Heart left ventricle (tissue), 16 donors: ENCODE data around the gene ADAT1. TPM values are rescaled to one million over a fixed set of nuclear protein-coding genes. Genes with fewer than 3 reads are reported as not detected.

Source experiments
- ATAC-seq, 4 donors: fragments of 200-7000 bp; cut with Tn5 transposase; one replicate each; pipeline ENCODE4 v1.9.1; 2020 to 2022; ENCODE audit warnings: moderate library complexity in 4 of 4, mild to moderate bottlenecking in 3 of 4, moderate number of reproducible peaks in 1 of 4
- DNase-seq, 5 donors: peaks; one replicate each; pipeline ENCODE4 v3.0.0-alpha.2; 2020
- H3K27ac ChIP-seq, 12 donors: fragments of 200-600 bp; sonication (generic) in 4 of 12; one replicate each; pipeline versions ENCODE4 v1.5.0 to v1.8.0; 2016 to 2022; ENCODE audit warnings: mild to moderate bottlenecking in 2 of 12
- H3K27me3 ChIP-seq, 9 donors: fragments of 200-600 bp; sonication (generic) in 2 of 9; one replicate each; pipeline versions ENCODE4 v1.5.1 to v1.8.0; 2016 to 2022; ENCODE audit warnings: mild to moderate bottlenecking in 3 of 9
- H3K36me3 ChIP-seq, 9 donors: fragments of 200-600 bp; sonication (generic) in 2 of 9; one replicate each; pipeline versions ENCODE4 v1.5.0 to v1.8.0; 2018 to 2022; ENCODE audit warnings: mild to moderate bottlenecking in 2 of 9
- H3K4me1 ChIP-seq, 12 donors: fragments of 200-600 bp; sonication (generic) in 4 of 12; one replicate each; pipeline versions ENCODE4 v1.5.0 to v1.8.0; 2016 to 2022; ENCODE audit warnings: mild to moderate bottlenecking in 3 of 12
- H3K4me3 ChIP-seq, 12 donors: fragments of 200-600 bp; sonication (generic) in 4 of 12; one replicate each; pipeline versions ENCODE4 v1.5.0 to v1.8.0; 2017 to 2022; ENCODE audit warnings: mild to moderate bottlenecking in 9 of 12, moderate library complexity in 4 of 12
- H3K9me3 ChIP-seq, 12 donors: fragments of 200-600 bp; sonication (generic) in 4 of 12; one replicate each; pipeline versions ENCODE4 v1.5.0 to v1.8.0; 2016 to 2022; ENCODE audit warnings: mild to moderate bottlenecking in 1 of 12
- POLR2A ChIP-seq, 2 donors: fragments of 450-650 bp; IDR thresholded peaks; one replicate each; pipeline ENCODE4 v1.6.1; 2017; ENCODE audit warnings: antibody characterized with exemption in 2 of 2, mild to moderate bottlenecking in 2 of 2, moderate library complexity in 2 of 2
- WGBS, 4 donors: extraction: QIAGEN DNeasy Blood & Tissue Kit in 2 of 4; methylation state at CpG; one replicate each; pipeline versions ENCODE4 v1.1.5 to v1.1.7; 2013 to 2018; 5-methylcytosine and 5-hydroxymethylcytosine counted together
- intact Hi-C, 10 donors: fragments of 100-400 bp; cut with DNase I; formaldehyde crosslinking; loops; one replicate each; pipeline versions ENCODE4 v1.11.1 to v1.14.2; 2022
- polyA plus RNA-seq, 2 donors: library from polyadenylated mRNA; stranded (reverse); fragments of 200-250 nt; gene quantifications; one replicate each; pipeline ENCODE4 v1.2.3, GENCODE V29; 2013
- total RNA-seq, 9 donors: library from RNA; depleted of rRNA in 2 of 9; stranded (reverse); fragments of >200 nt in 2 of 9; fragmentation: NEBNext Ultra II Directional in 3 of 9; extraction: Animal tissue kit (Norgen Biotek cat#: 25700) in 3 of 9; gene quantifications; one replicate each; pipeline versions ENCODE4 v1.1.0 to v1.2.4, GENCODE V29; 2016 to 2023
- TF ChIP-seq, protein P1 (sequence below), 12 donors: fragments of 200-600 bp; sonication (generic) in 4 of 12; IDR thresholded peaks; one replicate each; pipeline versions ENCODE4 v1.5.0 to v1.8.0; 2018 to 2022; ENCODE audit warnings: antibody characterized with exemption in 12 of 12, mild to moderate bottlenecking in 5 of 12
- donor health status: ischemic (EF 13 %, LVEDD 7.1; RV severe dilation, severe dysfunction).
- donor health status: healthy with polysubstance abuse.
- donor health status: DM: no; HTN: yes; CAD: no.
- donor health status: DM: no; HTN: no; CAD: no.
- donor health status: ischemic (EF 25% LVEDD 6.9; RV normal size, moderate dysfunction).
- donor health status: ischemic (EF 25% LVEDD 5.7; RV mildly dilated, moderate dysfunction).
- donor health status: healthy.
- donor health status: DM: yes; HTN: yes; CAD: no.
- donor health status: ischemic (EF 35%, LVEDD 5.7; RV mildly dilated, moderate dysfunction).
- donor health status: nonischemic (EF 11% LVEDD 7.7; RV severe dilation, severe dysfunction).
- donor health status: DM: yes; HTN: yes; CAD: no.
- donor health status: PGD.
- donor health status: ischemic (EF 29% LVEDD 5.4; RV normal size, mild dysfunction).
- donor health status: nonischemic (EF 23%, LVEDD 6.1; RV moderate dilation, normal function).

Gene ADAT1
- total and polyA plus RNA-seq, 11 donors = 8.0 to 37.5 (median 21.0) TPM

DNA sequence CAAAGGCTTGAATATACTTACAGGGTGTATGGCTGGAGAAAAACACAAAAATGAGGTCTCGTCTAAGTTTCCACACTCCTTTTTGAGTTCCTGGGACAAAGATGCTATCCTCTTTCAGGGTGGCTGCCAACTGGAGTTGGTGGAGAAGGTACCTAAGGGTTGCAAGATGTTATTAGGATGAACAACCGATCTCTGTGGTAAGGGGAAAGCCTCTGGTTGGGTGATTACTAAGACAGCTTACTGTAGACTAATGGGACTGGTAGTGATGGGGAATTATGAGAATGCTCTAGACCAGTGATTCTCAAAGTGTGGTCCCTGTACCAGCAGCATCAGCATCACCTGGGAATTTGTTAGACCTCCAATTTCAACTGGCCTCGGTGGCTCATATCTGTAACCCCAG is 6.0 kb downstream of the ADAT1 start:
- ATAC-seq = no peak
- H3K9me3 ChIP-seq = no peaks in the 10 kb centered on the region
- H3K4me3 ChIP-seq = no peak overlapping the region
- H3K27me3 ChIP-seq = no peaks in the 10 kb centered on the region
- no peak for DNase-seq
- H3K36me3 ChIP-seq = peaks cover 0 to 84% (median 76%) of the 10 kb centered on the region in 9 donors
- intact Hi-C loops = loop anchor here in 2 of 10 donors (5.0 to 10.0 kb wide), 2 partner anchors 142 to 145 kb away; no protein-coding TSS in a partner anchor
- TF ChIP-seq, protein P1, sequence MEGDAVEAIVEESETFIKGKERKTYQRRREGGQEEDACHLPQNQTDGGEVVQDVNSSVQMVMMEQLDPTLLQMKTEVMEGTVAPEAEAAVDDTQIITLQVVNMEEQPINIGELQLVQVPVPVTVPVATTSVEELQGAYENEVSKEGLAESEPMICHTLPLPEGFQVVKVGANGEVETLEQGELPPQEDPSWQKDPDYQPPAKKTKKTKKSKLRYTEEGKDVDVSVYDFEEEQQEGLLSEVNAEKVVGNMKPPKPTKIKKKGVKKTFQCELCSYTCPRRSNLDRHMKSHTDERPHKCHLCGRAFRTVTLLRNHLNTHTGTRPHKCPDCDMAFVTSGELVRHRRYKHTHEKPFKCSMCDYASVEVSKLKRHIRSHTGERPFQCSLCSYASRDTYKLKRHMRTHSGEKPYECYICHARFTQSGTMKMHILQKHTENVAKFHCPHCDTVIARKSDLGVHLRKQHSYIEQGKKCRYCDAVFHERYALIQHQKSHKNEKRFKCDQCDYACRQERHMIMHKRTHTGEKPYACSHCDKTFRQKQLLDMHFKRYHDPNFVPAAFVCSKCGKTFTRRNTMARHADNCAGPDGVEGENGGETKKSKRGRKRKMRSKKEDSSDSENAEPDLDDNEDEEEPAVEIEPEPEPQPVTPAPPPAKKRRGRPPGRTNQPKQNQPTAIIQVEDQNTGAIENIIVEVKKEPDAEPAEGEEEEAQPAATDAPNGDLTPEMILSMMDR (IDR thresholded peaks at IDR 0.05) = no peak
- no peak for TF ChIP-seq POLR2A (IDR thresholded peaks at IDR 0.05)
- WGBS, 4 donors = 93 to 97% (median 95%) methylated on average over 3 of the region's 3 CpGs
- H3K4me1 ChIP-seq = peaks cover 0 to 26% (median 13%) of the 10 kb centered on the region in 12 donors
- peak overlapping the region in 1 of 12 donors; percentile 61 for H3K27ac ChIP-seq

DNA sequence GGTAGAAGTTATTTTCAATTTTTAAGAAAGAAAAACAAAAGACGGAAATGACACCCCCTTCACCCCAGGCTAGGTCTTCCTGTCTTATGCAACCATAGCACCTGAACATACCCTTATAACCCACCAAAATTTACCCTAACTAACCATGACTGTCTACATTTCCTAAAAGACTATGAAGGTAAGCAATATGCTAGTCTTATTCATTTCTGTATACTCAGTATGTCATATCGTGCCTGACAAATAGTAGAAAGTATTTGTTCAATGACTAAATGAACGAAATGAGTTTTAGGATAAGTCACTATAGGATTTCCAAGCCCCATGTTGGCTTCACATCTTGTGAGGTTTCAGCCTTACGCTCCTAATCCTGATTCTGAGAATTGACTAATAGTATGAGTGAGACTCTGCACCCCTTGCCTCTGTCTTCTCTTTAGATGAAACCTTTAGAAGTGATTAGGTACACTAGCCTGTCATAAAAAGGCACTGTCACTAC is 6.5 kb downstream of the ADAT1 start:
- intact Hi-C loops = loop anchor here in 2 of 10 donors (5.0 to 10.0 kb wide), 2 partner anchors 142 to 144 kb away; no protein-coding TSS in a partner anchor
- Histone ChIP-seq H3K27me3 (no peaks in the 10 kb centered on the region), H3K27ac (peak overlapping the region in 1 of 12 donors; percentile 61), H3K4me3 (no peak overlapping the region), H3K4me1 (peaks cover 0 to 20% (median 8%) of the 10 kb centered on the region in 12 donors), H3K36me3 (peaks cover 0 to 89% (median 82%) of the 10 kb centered on the region in 9 donors), H3K9me3 (no peaks in the 10 kb centered on the region)
- DNase-seq (no peak), ATAC-seq (no peak)
- TF ChIP-seq POLR2A (IDR thresholded peaks at IDR 0.05) = no peak
- TF ChIP-seq, protein P1 (IDR thresholded peaks at IDR 0.05) = no peak
- WGBS, 4 donors = 94 to 97% (median 95%) methylated on average over 4 of the region's 4 CpGs

DNA sequence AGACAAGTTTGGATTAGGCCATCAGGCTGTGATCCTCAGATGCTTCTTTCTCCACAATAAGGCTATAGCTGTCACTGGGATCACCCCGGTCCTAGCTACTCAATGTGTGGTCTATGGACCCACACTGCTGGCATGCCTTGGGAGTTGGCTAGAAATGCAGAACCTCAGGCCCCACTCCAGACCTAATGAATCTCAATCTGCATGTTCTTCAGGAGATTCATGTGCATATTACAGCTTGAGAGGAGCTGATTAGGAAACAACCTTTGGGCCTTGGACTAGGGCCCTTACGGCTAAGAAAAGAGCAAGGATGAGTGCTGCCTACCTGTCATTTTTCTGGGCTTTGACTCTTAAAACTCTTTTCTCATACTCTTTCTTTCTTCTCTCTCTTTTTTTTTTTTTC is 7.5 kb downstream of the ADAT1 start:
- ATAC-seq (no peak), DNase-seq (no peak)
- no peak overlapping the region for H3K4me3 ChIP-seq
- H3K4me1 ChIP-seq = peaks cover 0 to 11% (median under 1%) of the 10 kb centered on the region in 12 donors
- H3K27ac ChIP-seq = peak overlapping the region in 1 of 12 donors; percentile 61
- 93 to 99% (median 97%) methylated on average over 2 of the region's 2 CpGs for WGBS, 4 donors
- no peaks in the 10 kb centered on the region for H3K9me3 ChIP-seq
- intact Hi-C loops = loop anchor here in 2 of 10 donors (5.0 to 10.0 kb wide), 2 partner anchors 141 to 143 kb away; no protein-coding TSS in a partner anchor
- TF ChIP-seq POLR2A (IDR thresholded peaks at IDR 0.05) = no peak
- no peaks in the 10 kb centered on the region for H3K27me3 ChIP-seq
- peaks cover 0 to 99% (median 91%) of the 10 kb centered on the region in 9 donors for H3K36me3 ChIP-seq

DNA sequence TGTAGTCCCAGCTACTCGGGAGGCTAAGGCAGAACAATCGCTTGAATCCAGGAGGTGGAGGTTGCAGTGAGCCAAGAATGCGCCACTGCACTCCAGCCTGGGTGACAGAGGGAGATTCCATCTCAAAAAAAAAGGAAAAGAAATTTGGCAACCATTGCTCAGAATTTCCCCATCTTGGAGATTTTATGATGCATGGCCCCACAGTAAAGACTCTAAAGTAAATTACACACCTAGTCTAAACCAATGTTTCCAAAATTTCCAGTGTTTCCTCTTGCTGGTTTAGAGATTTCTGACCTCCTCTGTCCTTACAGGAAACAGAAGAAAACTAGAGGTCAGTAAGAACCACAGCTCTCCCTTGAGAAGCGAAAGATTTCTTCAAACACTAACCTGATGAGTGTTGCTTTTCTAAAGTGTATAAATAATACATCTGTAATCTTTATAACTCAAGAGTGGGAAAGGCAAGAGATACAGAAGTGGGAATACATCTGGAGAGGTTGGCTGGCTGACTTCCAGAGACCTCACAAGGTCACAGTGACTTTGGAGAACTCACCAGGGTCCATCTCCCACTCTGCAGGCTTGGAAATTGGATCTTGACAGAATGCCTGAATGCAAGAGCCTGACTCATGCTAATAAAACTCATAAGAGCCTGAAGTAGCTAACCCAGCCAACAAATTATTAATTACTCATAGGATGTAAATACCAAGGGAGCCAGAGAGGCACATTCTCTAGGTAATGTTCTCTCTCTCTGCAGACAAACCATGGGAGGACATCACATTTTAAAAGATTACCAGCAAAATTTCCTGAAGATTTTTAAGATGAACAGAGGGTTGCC is 8.8 kb downstream of the ADAT1 start:
- WGBS, 4 donors = 85 to 92% (median 90%) methylated on average over 4 of the region's 4 CpGs
- no peak for ATAC-seq
- no peak for DNase-seq
- Histone ChIP-seq H3K4me1 (no peaks in the 10 kb centered on the region), H3K36me3 (peaks cover 0 to 100% (median 97%) of the 10 kb centered on the region in 9 donors), H3K4me3 (no peak overlapping the region), H3K27ac (no peak overlapping the region), H3K9me3 (no peaks in the 10 kb centered on the region), H3K27me3 (no peaks in the 10 kb centered on the region)
- intact Hi-C loops = loop anchor here in 1 of 10 donors (10.0 kb wide), 1 partner anchor 139 kb away; no protein-coding TSS in a partner anchor
- TF ChIP-seq POLR2A (IDR thresholded peaks at IDR 0.05) = no peak
- TF ChIP-seq, protein P1 (IDR thresholded peaks at IDR 0.05) = no peak
